SK-N-MC (cell line): ENCODE data around the gene ACVR1B.

Source experiments
- EZH2 ChIP-seq: fragments of 200-600 bp; sonication (generic); IDR thresholded peaks from one replicate; pipeline ENCODE4 v1.6.1; 2017; ENCODE audit warnings: antibody characterized with exemption
- POLR2AphosphoS5 ChIP-seq: IDR thresholded peaks from 2 replicates; pipeline ENCODE4 v1.6.1; 2012; ENCODE audit warnings: mild to moderate bottlenecking, low read depth, low read length, borderline replicate concordance

DNA sequence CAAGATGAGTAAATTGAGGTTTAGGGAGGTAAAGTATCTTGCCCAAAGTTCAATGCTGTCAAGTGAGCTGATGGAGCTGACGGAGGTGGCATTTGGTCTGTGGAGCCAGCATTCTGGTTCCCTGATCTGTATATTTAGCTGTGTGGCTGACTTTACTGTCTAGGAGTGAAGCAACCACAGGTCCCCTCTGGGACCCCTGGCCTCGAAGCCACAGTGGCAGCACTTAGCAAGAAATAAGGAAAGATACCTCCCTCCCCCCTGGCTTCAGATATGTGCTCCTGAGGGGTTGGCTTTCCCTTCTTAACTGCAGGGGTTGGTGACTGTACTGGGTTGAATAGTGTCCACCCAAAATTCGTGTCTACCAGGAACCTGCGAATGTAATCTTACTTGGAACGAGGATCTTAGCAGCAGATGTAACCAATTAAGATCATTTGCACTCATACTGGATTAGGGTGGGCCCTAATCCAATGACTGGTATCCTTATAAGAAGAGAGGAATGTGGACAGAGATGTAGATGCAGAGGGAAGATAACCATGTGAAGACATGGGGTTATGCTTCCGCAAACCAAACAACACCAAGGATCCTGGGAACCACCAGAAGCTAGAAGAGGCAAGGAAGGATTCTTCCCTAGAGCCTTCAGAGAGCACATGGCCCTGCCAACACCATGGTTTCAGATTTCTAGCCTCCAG lies 2.0 kb upstream of the ACVR1B start:
- TF ChIP-seq POLR2AphosphoS5 (no peak), EZH2 (no peak)
